ENCODE results near the gene MIDN. TPM values are rescaled to one million over a fixed set of nuclear protein-coding genes. Genes with fewer than 3 reads are reported as not detected.
"Not testable (repeated sequence)": the region's sequence is repeated elsewhere in the genome, so short reads cannot be mapped to it uniquely, and the experiment has no call there.

The MIDN gene
- total RNA-seq, 4 donors from 2014 or later: 89.0 to 153 (median 105) TPM

- H3K4me3 ChIP-seq: peak overlapping the region; percentile 69
- DNase-seq (ENCODE audit: low spot score in 2 of 2): peak in 1 of 2 donors; percentile 69
- no peaks in the 10 kb centered on the region for H3K27me3 ChIP-seq
- no peaks in the 10 kb centered on the region for H3K9me3 ChIP-seq
- 3% methylated on average over 32 of the region's 38 CpGs for WGBS
- peak overlapping the region; percentile 58 for H3K27ac ChIP-seq
- H3K36me3 ChIP-seq: no peaks in the 10 kb centered on the region
- H3K4me1 ChIP-seq: peaks cover 59% of the 10 kb centered on the region
- TF ChIP-seq EP300 (IDR thresholded peaks at IDR 0.05) (no peak), POLR2AphosphoS5 (IDR thresholded peaks at IDR 0.05) (no peak), CTCF (IDR thresholded peaks at IDR 0.05) (no peak), POLR2A (IDR thresholded peaks at IDR 0.05) (no peak)
Observed at GRCh38 chr19:1206864-1207450, 41.4 kb upstream of the MIDN start.

GRCh38 chr19:1208830-1209229 lies 39.6 kb upstream of the MIDN start:
- H3K4me3 ChIP-seq: peak overlapping the region; percentile 8
- not testable (repeated sequence) for H3K9me3 ChIP-seq; H3K27me3 ChIP-seq; H3K36me3 ChIP-seq; H3K27ac ChIP-seq; DNase-seq (ENCODE audit: low spot score in 2 of 2)
- WGBS: 39% methylated on average over 10 of the region's 10 CpGs
- peaks cover 75% of the 10 kb centered on the region for H3K4me1 ChIP-seq

GRCh38 chr19:1210227-1210538 lies 38.2 kb upstream of the MIDN start:
- H3K4me1 ChIP-seq: peaks cover 84% of the 10 kb centered on the region
- H3K27me3 ChIP-seq: no peaks in the 10 kb centered on the region
- H3K4me3 ChIP-seq: no peak overlapping the region
- TF ChIP-seq EP300 (IDR thresholded peaks at IDR 0.05) (no peak), CTCF (IDR thresholded peaks at IDR 0.05) (no peak), POLR2A (IDR thresholded peaks at IDR 0.05) (no peak)
- no peak overlapping the region for H3K27ac ChIP-seq
- DNase-seq (ENCODE audit: low spot score in 2 of 2): no peak
- 63% methylated on average over 11 of the region's 13 CpGs for WGBS
- no peaks in the 10 kb centered on the region for H3K9me3 ChIP-seq
- H3K36me3 ChIP-seq: no peaks in the 10 kb centered on the region

GRCh38 chr19:1211494-1212234 lies 36.7 kb upstream of the MIDN start:
- Histone ChIP-seq H3K36me3 (no peaks in the 10 kb centered on the region), H3K27me3 (no peaks in the 10 kb centered on the region), H3K27ac (peak overlapping the region; percentile 50), H3K4me3 (no peak overlapping the region), H3K9me3 (no peaks in the 10 kb centered on the region), H3K4me1 (peaks cover 93% of the 10 kb centered on the region)
- WGBS: 74% methylated on average over 32 of the region's 33 CpGs
- TF ChIP-seq POLR2AphosphoS5 (IDR thresholded peaks at IDR 0.05) (no peak), POLR2A (IDR thresholded peaks at IDR 0.05) (no peak), EP300 (IDR thresholded peaks at IDR 0.05) (no peak), CTCF (IDR thresholded peaks at IDR 0.05) (no peak)
- DNase-seq (ENCODE audit: low spot score in 2 of 2): no peak

- Histone ChIP-seq H3K4me3 (peak overlapping the region; percentile 29), H3K4me1 (peaks cover 89% of the 10 kb centered on the region), H3K36me3 (no peaks in the 10 kb centered on the region), H3K9me3 (no peaks in the 10 kb centered on the region), H3K27ac (peak overlapping the region; percentile 88), H3K27me3 (no peaks in the 10 kb centered on the region)
- 56% methylated on average over 31 of the region's 39 CpGs for WGBS
- TF ChIP-seq EP300 (IDR thresholded peaks at IDR 0.05) (no peak), POLR2AphosphoS5 (IDR thresholded peaks at IDR 0.05) (no peak), POLR2A (IDR thresholded peaks at IDR 0.05) (no peak)
- DNase-seq (ENCODE audit: low spot score in 2 of 2): peak in 1 of 2 donors; percentile 84
Observed at GRCh38 chr19:1213391-1214286, 34.7 kb upstream of the MIDN start.

Data from suprapubic skin (tissue), 4 donors.